ENCODE measurements around the gene LHX4.

- no peak for TF ChIP-seq POLR2A (IDR thresholded peaks at IDR 0.05)
- no peak for TF ChIP-seq CTCF (IDR thresholded peaks at IDR 0.05 in 8 of 11, conservative IDR thresholded peaks at IDR 0.05 in 3 of 11)
- TF ChIP-seq POLR2AphosphoS5 (IDR thresholded peaks at IDR 0.05), result no peak
Observed at GRCh38 chr1:180287988-180288705, 58.1 kb downstream of the LHX4 start.
